CD14-positive monocyte (primary cell): Measurements from ENCODE around the gene ZNF792. TPM values are rescaled to one million over a fixed set of nuclear protein-coding genes. Genes with fewer than 3 reads are reported as not detected.
"Not testable (repeated sequence)": the region's sequence is repeated elsewhere in the genome, so short reads cannot be mapped to it uniquely, and the experiment has no call there.

Experiments used
- DNase-seq, 3 donors: peaks; one replicate each; pipeline ENCODE4 v3.0.0-alpha.2; 2011 to 2022
- H2AFZ ChIP-seq: 2 replicates; pipeline ENCODE4 v1.6.0; 2012; ENCODE audit warnings: mild to moderate bottlenecking, low read depth, low read length, inconsistent platforms; ENCODE audit not compliant: insufficient read depth, poor library complexity, severe bottlenecking
- H3K27ac ChIP-seq, 2 donors: 1 replicate in 1 of 2; 2 replicates in 1 of 2; pipeline ENCODE4 v1.5.1; 2012 to 2013; ENCODE audit warnings: low read length in 2 of 2, control low read depth in 1 of 2, inconsistent platforms in 1 of 2, low read depth in 1 of 2, mild to moderate bottlenecking in 1 of 2
- H3K27me3 ChIP-seq, 2 donors: one replicate each; pipeline versions ENCODE4 v1.6.0 to v1.6.1; 2011 to 2013; ENCODE audit warnings: low read length in 2 of 2; ENCODE audit not compliant: control insufficient read depth in 2 of 2, insufficient read depth in 2 of 2
- H3K36me3 ChIP-seq, 2 donors: replicated peaks in 1 of 2; 1 replicate in 1 of 2; 2 replicates in 1 of 2; pipeline versions ENCODE4 v1.5.1 to v1.6.1; 2012 to 2013; ENCODE audit warnings: low read length in 2 of 2, control low read depth in 1 of 2, inconsistent platforms in 1 of 2, mild to moderate bottlenecking in 1 of 2; ENCODE audit not compliant: insufficient read depth in 2 of 2, control insufficient read depth in 1 of 2
- H3K4me1 ChIP-seq, 2 donors: 1 replicate in 1 of 2; 2 replicates in 1 of 2; pipeline versions ENCODE4 v1.5.1 to v1.6.1; 2012 to 2013; ENCODE audit warnings: low read length in 2 of 2, control low read depth in 1 of 2, inconsistent platforms in 1 of 2, mild to moderate bottlenecking in 1 of 2, moderate library complexity in 1 of 2; ENCODE audit not compliant: insufficient read depth in 2 of 2, control insufficient read depth in 1 of 2
- H3K4me2 ChIP-seq: replicated peaks from 2 replicates; pipeline ENCODE3; 2012; ENCODE audit warnings: low read length, moderate library complexity, mild to moderate bottlenecking; ENCODE audit not compliant: poor library complexity, severe bottlenecking; ENCODE audit errors: extremely low read depth
- H3K4me3 ChIP-seq, 3 experiments: fragments of 200-600 bp in 1 of 3; sonication (generic) in 1 of 3; replicated peaks in 1 of 3; 1 replicate in 2 of 3; 2 replicates in 1 of 3; pipeline ENCODE4 v1.5.1; 2011 to 2013; ENCODE audit warnings: low read length in 3 of 3, mild to moderate bottlenecking in 3 of 3, control low read depth in 2 of 3, low read depth in 2 of 3, inconsistent platforms in 1 of 3, moderate library complexity in 1 of 3
- H3K79me2 ChIP-seq: 2 replicates; pipeline ENCODE4 v1.6.0; 2012; ENCODE audit warnings: mild to moderate bottlenecking, control low read depth, inconsistent platforms, low read length, moderate library complexity; ENCODE audit not compliant: insufficient read depth
- H3K9ac ChIP-seq: 2 replicates; pipeline ENCODE4 v1.6.0; 2017; ENCODE audit warnings: low read length, mild to moderate bottlenecking; ENCODE audit not compliant: insufficient read depth, poor library complexity, severe bottlenecking
- H3K9me3 ChIP-seq, 2 donors: replicated peaks in 1 of 2; 1 replicate in 1 of 2; 2 replicates in 1 of 2; pipeline versions ENCODE4 v1.5.1 to v1.6.1; 2012 to 2013; ENCODE audit warnings: low read length in 2 of 2, control low read depth in 1 of 2; ENCODE audit not compliant: control insufficient read depth in 1 of 2, insufficient read depth in 1 of 2
- H4K20me1 ChIP-seq: 2 replicates; pipeline ENCODE4 v1.6.0; 2012; ENCODE audit warnings: mild to moderate bottlenecking, low read length, control low read depth, moderate library complexity; ENCODE audit not compliant: insufficient read depth
- H3K27ac Mint-ChIP-seq, 7 donors: one replicate each; pipeline ENCODE4 v1.8.0; 2020; ENCODE audit warnings: mild to moderate bottlenecking in 7 of 7, mixed read lengths in 7 of 7, moderate library complexity in 6 of 7, inconsistent platforms in 2 of 7
- H3K27me3 Mint-ChIP-seq, 3 donors: one replicate each; pipeline ENCODE4 v1.8.0; 2021 to 2022; ENCODE audit warnings: low read depth in 3 of 3, mild to moderate bottlenecking in 3 of 3, mixed read lengths in 3 of 3, moderate library complexity in 3 of 3, inconsistent platforms in 1 of 3
- H3K36me3 Mint-ChIP-seq, 2 donors: one replicate each; pipeline ENCODE4 v1.8.0; 2020; ENCODE audit warnings: mixed read lengths in 2 of 2, inconsistent platforms in 1 of 2, mild to moderate bottlenecking in 1 of 2
- H3K4me1 Mint-ChIP-seq: one replicate; pipeline ENCODE4 v1.8.0; 2020; ENCODE audit warnings: mild to moderate bottlenecking, mixed read lengths
- H3K4me3 Mint-ChIP-seq, 2 donors: one replicate each; pipeline ENCODE4 v1.8.0; 2020; ENCODE audit warnings: mild to moderate bottlenecking in 2 of 2, mixed read lengths in 2 of 2, moderate library complexity in 1 of 2
- H3K9me3 Mint-ChIP-seq, 7 donors: one replicate each; pipeline ENCODE4 v1.8.0; 2020 to 2022; ENCODE audit warnings: mixed read lengths in 7 of 7, mild to moderate bottlenecking in 6 of 7, moderate library complexity in 6 of 7, inconsistent platforms in 2 of 7
- CTCF ChIP-seq: fragments of 200-600 bp; IDR thresholded peaks from one replicate; pipeline ENCODE4 v1.8.0; 2022; ENCODE audit warnings: antibody characterized with exemption, mild to moderate bottlenecking
- WGBS: methylation state at CpG from one replicate; pipeline ENCODE4 v1.1.5; 2013; ENCODE audit warnings: missing lambda C conversion rate; ENCODE audit not compliant: insufficient coverage; 5-methylcytosine and 5-hydroxymethylcytosine counted together
- intact Hi-C, 2 donors: fragments of 100-400 bp; cut with micrococcal nuclease; formaldehyde crosslinking; loops; one replicate each; pipeline versions ENCODE4 v1.15.0 to v1.15.1; 2023
- polyA plus RNA-seq, 3 donors: library from polyadenylated mRNA; depleted of rRNA in 1 of 3; unstranded in 2 of 3; stranded (reverse) in 1 of 3; fragments of 300-500 nt in 2 of 3; fragments of >200 nt in 1 of 3; fragmentation: Illumina TruSeq in 2 of 3; gene quantifications; 1 replicate in 2 of 3; 2 replicates in 1 of 3; pipeline ENCODE4 v1.2.3, GENCODE V29; 2012 to 2021

The ZNF792 gene
- polyA plus RNA-seq, 3 donors, result 1.3 to 3.3 (median 1.7) TPM

GRCh38 chr19:34994643-34995541 lies 30.9 kb upstream of the ZNF792 start:
- Mint-ChIP-seq H3K9me3 (peaks cover 0 to 8% (median 3%) of the 10 kb centered on the region in 7 donors), H3K27ac (no peak overlapping the region), H3K36me3 (no peaks in the 10 kb centered on the region), H3K4me1 (peaks cover 45% of the 10 kb centered on the region), H3K27me3 (peaks cover 3 to 4% (median 3%) of the 10 kb centered on the region in 3 donors), H3K4me3 (no peak overlapping the region)
- Histone ChIP-seq H3K4me3 (no peak overlapping the region), H3K27me3 (no peaks in the 10 kb centered on the region), H3K4me1 (peaks cover 41 to 51% of the 10 kb centered on the region in 2 donors), H3K27ac (no peak overlapping the region), H3K36me3 (no peaks in the 10 kb centered on the region), H3K9me3 (peaks cover 0 to 8% of the 10 kb centered on the region in 2 donors), H4K20me1 (no peaks in the 10 kb centered on the region), H3K79me2 (peaks cover 5% of the 10 kb centered on the region), H2AFZ (no peak overlapping the region), H3K9ac (no peak overlapping the region), H3K4me2 (no peak overlapping the region)
- DNase-seq, result no peak
- TF ChIP-seq CTCF, result no peak
- intact Hi-C loops, result no loop called here
- WGBS, result 90% methylated on average over 15 of the region's 17 CpGs

GRCh38 chr19:34994286-34994642 lies 30.2 kb upstream of the ZNF792 start:
- H3K36me3 Mint-ChIP-seq, result no peaks in the 10 kb centered on the region
- H3K27me3 Mint-ChIP-seq, result peaks cover 3 to 4% (median 3%) of the 10 kb centered on the region in 3 donors
- no peak for TF ChIP-seq CTCF
- Histone ChIP-seq H3K9ac (no peak overlapping the region), H4K20me1 (no peaks in the 10 kb centered on the region), H3K27ac (no peak overlapping the region), H3K27me3 (no peaks in the 10 kb centered on the region), H3K9me3 (peaks cover 0 to 8% of the 10 kb centered on the region in 2 donors), H3K36me3 (no peaks in the 10 kb centered on the region), H3K4me3 (no peak overlapping the region), H3K4me2 (no peak overlapping the region), H3K4me1 (peaks cover 35 to 49% of the 10 kb centered on the region in 2 donors), H3K79me2 (no peaks in the 10 kb centered on the region), H2AFZ (no peak overlapping the region)
- H3K4me3 Mint-ChIP-seq, result no peak overlapping the region
- no peak overlapping the region for H3K27ac Mint-ChIP-seq
- peaks cover 0 to 8% (median 3%) of the 10 kb centered on the region in 7 donors for H3K9me3 Mint-ChIP-seq
- peaks cover 43% of the 10 kb centered on the region for H3K4me1 Mint-ChIP-seq
- DNase-seq, result no peak
- 39% methylated on average over 6 of the region's 9 CpGs for WGBS
- intact Hi-C loops, result no loop called here

GRCh38 chr19:34992582-34992981 lies 28.6 kb upstream of the ZNF792 start:
- H3K4me3 ChIP-seq, H2AFZ ChIP-seq, H3K9me3 ChIP-seq, H3K36me3 Mint-ChIP-seq, H4K20me1 ChIP-seq, intact Hi-C loops, H3K27me3 ChIP-seq, H3K27ac Mint-ChIP-seq, H3K4me3 Mint-ChIP-seq, H3K79me2 ChIP-seq, H3K9ac ChIP-seq, DNase-seq, H3K27ac ChIP-seq, H3K4me2 ChIP-seq, H3K36me3 ChIP-seq, H3K27me3 Mint-ChIP-seq, H3K9me3 Mint-ChIP-seq: not testable (repeated sequence)
- WGBS, result 100% methylated on average over 1 of the region's 7 CpGs
- peaks cover 42% of the 10 kb centered on the region for H3K4me1 Mint-ChIP-seq
- H3K4me1 ChIP-seq, result peaks cover 24 to 46% of the 10 kb centered on the region in 2 donors
